AG10803 (cell line): ENCODE data around the gene HRH1.

Source experiments
- DNase-seq: peaks from one replicate; pipeline ENCODE4 v3.0.0; 2010; ENCODE audit warnings: low read depth
- H3K4me3 ChIP-seq: 2 replicates; pipeline ENCODE4 v1.5.1; 2011; ENCODE audit warnings: mild to moderate bottlenecking, low read length, control low read depth
- TF ChIP-seq, protein P1 (sequence below): conservative IDR thresholded peaks from 2 replicates; pipeline ENCODE4 v1.5.1; 2011; ENCODE audit warnings: mild to moderate bottlenecking, low read length, control low read depth, inconsistent platforms

The HRH1 gene

DNA sequence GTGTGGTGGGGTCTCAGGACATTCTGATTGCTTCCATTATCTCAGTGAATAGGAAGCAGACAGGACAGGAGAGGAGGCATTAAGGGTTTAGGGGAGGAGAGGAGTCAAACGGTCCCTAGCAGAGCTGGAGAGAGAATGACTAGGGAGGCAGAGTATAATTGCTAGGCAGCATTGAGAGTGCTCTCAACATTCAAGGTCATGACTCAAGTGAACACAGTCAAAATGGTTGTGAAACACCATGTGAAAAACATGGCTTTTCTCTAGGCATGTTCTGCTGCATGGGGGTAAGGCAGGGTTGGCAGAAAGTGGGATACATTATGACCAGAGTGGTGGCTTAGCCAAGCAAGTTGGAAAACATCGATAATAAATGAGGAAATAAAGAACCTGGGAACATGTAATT lies 19.5 kb upstream of the HRH1 start:
- no peak overlapping the region for H3K4me3 ChIP-seq
- TF ChIP-seq, protein P1, sequence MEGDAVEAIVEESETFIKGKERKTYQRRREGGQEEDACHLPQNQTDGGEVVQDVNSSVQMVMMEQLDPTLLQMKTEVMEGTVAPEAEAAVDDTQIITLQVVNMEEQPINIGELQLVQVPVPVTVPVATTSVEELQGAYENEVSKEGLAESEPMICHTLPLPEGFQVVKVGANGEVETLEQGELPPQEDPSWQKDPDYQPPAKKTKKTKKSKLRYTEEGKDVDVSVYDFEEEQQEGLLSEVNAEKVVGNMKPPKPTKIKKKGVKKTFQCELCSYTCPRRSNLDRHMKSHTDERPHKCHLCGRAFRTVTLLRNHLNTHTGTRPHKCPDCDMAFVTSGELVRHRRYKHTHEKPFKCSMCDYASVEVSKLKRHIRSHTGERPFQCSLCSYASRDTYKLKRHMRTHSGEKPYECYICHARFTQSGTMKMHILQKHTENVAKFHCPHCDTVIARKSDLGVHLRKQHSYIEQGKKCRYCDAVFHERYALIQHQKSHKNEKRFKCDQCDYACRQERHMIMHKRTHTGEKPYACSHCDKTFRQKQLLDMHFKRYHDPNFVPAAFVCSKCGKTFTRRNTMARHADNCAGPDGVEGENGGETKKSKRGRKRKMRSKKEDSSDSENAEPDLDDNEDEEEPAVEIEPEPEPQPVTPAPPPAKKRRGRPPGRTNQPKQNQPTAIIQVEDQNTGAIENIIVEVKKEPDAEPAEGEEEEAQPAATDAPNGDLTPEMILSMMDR, result no peak
- DNase-seq, result peak; percentile 68

DNA sequence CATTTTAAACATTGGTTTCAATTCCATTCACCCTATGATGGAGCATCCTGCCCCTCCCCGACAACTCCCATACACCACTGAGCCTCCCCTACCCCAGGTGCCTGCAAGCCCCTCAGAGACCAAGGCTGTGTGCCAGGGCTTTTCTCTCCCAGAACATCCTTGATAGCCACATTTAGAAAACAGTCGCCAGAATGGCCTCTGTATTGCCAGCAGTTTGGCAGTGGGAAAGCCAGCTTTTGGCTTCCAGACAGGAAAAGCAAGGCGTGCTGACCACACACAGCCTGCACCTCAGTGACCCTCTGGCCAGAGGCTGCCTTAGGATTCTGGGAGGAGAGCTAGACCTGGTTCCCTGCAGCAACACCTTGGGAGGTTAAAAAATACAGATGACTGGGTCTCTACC lies 18.2 kb upstream of the HRH1 start:
- TF ChIP-seq, protein P1, result no peak
- peak; percentile 58 for DNase-seq
- peak overlapping the region; percentile 63; the same call in 1 of the 2 replicates for H3K4me3 ChIP-seq

DNA sequence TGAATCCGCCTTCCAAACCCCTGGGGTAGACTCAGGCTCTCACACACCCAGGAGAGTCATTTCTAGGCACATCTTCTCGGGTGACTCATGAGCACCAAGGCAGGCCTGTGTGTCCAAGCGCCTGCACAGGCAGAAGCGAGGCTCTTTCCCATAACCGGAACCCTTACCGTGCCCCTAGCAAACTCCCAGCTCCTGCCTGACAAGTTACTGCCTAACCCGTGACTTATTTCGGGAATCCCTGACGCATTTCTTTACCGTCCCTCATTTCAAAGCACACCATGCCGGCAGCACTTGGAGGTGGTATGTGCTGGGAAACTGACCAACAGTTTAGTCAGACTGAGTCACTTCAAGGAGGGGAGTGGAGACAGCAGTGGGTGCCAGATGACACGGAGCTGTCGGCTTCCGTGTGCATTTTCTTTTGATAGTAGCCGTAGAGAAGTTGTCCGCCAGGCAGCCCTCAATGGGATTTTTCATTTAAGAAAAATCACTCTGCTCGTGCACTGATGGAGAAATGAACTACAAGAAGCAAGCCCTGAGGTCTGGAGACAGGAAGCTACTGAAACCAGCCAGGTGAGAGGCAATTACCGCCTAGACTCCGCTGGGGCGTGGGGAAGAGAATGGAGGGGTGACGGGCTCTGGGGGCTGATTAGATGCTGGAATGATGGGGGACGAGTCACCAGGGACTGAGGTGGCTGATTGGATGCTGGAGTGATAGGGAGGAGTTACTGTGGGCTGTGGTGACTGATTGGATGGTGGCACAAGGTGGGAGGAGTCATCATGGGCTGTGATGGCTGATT lies 17.3 kb upstream of the HRH1 start:
- TF ChIP-seq, protein P1, result no peak
- peak; percentile 100 for DNase-seq
- peak overlapping the region; percentile 63 for H3K4me3 ChIP-seq

DNA sequence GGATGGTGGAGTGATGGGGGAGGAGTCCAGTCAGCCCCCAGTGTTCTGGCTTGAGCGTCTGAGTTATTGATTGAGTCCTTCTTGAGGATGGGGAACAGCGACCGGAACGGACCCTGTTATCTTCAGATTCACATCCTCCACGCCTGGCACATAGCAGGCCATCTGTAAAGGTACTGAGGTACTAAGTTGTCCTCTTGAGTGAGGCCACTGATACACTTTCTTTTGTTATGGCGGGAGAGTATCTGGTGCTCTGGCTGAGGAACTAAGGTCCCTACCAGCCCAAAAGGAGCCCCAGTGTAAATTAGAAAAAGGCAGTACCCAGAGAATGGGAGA lies 16.7 kb upstream of the HRH1 start:
- DNase-seq, result no peak
- H3K4me3 ChIP-seq, result peak overlapping the region; percentile 63
- TF ChIP-seq, protein P1, result no peak

DNA sequence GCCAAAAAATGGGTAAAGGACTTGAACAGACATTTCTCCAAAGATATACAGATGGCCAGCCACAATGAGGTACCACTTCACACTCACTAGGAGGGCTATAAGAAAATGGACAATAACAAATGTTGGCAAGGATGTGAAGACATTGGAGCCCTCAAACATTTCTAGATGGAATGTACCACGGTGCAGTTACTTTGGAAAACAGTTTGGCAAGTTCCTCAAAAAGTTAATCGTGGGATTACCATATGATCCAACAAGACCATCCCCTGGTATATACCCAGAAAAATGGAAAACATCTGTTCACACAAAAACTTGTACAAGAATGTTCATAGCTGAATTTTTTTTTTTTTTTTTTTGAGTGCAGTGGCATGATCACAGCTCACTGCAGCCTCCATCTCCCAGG lies 15.9 kb upstream of the HRH1 start:
- no peak overlapping the region for H3K4me3 ChIP-seq
- TF ChIP-seq, protein P1, result no peak
- peak; percentile 29 for DNase-seq

DNA sequence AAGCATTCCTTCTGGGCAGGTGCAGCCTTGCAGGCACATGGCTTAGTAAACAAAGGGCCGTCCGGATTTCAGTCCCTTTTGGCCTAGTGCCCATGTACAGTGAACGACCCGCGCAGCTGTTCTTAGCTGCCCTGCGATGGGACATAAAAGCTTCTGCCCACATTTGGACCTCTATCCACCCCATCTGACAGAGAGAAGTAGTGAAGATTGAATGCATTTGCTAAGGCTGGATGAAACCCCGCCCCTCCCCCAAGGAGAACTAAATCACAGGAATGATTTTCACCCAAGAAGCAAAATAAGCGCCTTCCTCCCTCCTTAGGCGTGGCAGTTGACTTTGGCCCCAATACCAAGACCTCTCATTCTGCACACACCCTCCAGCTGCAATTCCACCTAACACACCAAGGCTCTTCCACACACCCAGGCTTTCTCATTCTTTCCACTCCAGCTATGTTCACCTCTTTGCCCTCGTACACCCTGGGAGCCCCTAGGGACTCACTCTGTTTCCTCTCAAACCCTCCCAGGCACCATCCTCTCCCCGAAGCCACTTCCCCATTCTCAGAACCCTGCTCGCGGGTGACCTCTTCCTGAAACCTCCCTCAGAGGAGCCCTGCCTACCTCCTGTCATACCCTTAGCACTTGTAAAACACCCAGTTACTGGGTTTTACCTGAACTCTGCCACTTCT lies 14.1 kb upstream of the HRH1 start:
- TF ChIP-seq, protein P1, result no peak
- DNase-seq, result no peak
- no peak overlapping the region for H3K4me3 ChIP-seq

DNA sequence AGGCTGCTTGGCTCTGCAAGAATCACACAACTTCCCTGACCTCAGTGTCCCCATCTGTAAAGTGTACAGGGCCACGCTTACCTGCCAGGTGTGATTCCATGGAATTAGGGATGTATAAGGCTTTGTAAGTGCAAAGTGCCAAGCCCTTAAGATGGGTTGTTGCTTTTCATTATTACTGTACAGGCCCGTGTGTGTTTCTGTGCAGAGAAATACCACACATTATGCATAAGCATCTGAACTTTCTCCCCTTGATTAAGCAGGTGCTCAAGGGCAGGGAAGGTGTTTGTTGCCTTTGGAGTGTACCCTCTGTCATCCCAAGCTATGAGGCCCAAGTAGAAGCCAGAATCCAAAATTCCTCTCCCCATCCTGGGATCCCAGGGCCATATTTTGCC lies 13.6 kb upstream of the HRH1 start:
- DNase-seq, result no peak
- TF ChIP-seq, protein P1, result no peak
- no peak overlapping the region for H3K4me3 ChIP-seq
